GM21619 (cell line): ENCODE measurements around the gene TBC1D1.

Source experiments
- ATAC-seq: cut with Tn5 transposase; IDR thresholded peaks from one replicate; pipeline ENCODE4 v1.9.1; 2021; ENCODE audit not compliant: unreplicated experiment

TBC1D1 gene

GRCh38 chr4:38182334-38182998 lies 291.6 kb downstream of the TBC1D1 start:
- ATAC-seq, result no peak

- ATAC-seq, result no peak
These were observed 293.5 kb downstream of the TBC1D1 start for GRCh38 chr4:38184404-38184803.

- no peak for ATAC-seq
These were observed 294.7 kb downstream of the TBC1D1 start for GRCh38 chr4:38185406-38186144.

DNA sequence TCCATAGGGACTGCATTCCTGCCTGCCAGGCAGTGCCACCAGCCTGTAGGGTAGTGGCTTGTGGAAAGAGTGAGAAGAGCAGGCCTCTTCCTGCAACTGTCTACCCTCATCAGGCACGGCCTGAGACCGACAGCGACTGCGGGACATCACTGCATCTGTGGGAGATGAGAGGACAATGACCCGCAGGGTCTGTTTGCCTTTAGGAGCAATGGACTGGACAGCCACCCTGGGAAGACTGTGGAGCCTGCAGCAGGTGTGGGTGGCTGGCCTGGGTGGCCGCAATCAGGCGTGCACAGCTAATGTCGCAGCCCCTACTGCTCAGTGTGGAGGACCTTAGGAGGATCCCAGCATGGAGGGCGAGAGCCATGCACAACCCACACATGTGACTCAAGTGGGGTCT lies 297.3 kb downstream of the TBC1D1 start:
- ATAC-seq, result no peak

- ATAC-seq, result no peak
These were observed 297.8 kb downstream of the TBC1D1 start for GRCh38 chr4:38188631-38189101.
